NCI-H146 treated with DMSO at 0.1 percent for 48 hours (cell line): ENCODE results near the gene MTHFD1.

Experiments used
- DNase-seq: peaks from one replicate; lab custom pipeline; 2025; ENCODE audit not compliant: unreplicated experiment; lab: John Stamatoyannopoulos, UW

The MTHFD1 gene

GRCh38 chr14:64444984-64445845 is 57.1 kb downstream of the MTHFD1 start:
- no peak for DNase-seq

- DNase-seq = no peak
These were observed 59.9 kb downstream of the MTHFD1 start for GRCh38 chr14:64447876-64448670.

GRCh38 chr14:64450255-64450654 is 62.1 kb downstream of the MTHFD1 start:
- DNase-seq = no peak

GRCh38 chr14:64454671-64455070 is 66.5 kb downstream of the MTHFD1 start:
- no peak for DNase-seq

GRCh38 chr14:64459405-64460136 is 71.4 kb downstream of the MTHFD1 start:
- no peak for DNase-seq

- no peak for DNase-seq
These were observed 73.1 kb downstream of the MTHFD1 start for GRCh38 chr14:64461221-64461620.

- no peak for DNase-seq
These were observed 75.0 kb downstream of the MTHFD1 start for GRCh38 chr14:64463195-64463594.

- no peak for DNase-seq
These were observed 75.7 kb downstream of the MTHFD1 start for GRCh38 chr14:64463873-64464272.

GRCh38 chr14:64464651-64465050 is 76.5 kb downstream of the MTHFD1 start:
- peak; percentile 29 for DNase-seq

- DNase-seq = peak; percentile 54
These were observed 77.2 kb downstream of the MTHFD1 start, which contains the start of gene AKAP5 for GRCh38 chr14:64465191-64465822. Gene AKAP5, plus strand, starts transcription at chr14:64465499. Its CDS starts 2,896 bp downstream, at chr14:64468395.

GRCh38 chr14:64465831-64466554 is 77.8 kb downstream of the MTHFD1 start:
- peak; percentile 1 for DNase-seq

- no peak for DNase-seq
These were observed 78.9 kb downstream of the MTHFD1 start for GRCh38 chr14:64467101-64467500.

GRCh38 chr14:64467566-64467965 is 79.4 kb downstream of the MTHFD1 start:
- DNase-seq = no peak

- no peak for DNase-seq
These were observed 80.3 kb downstream of the MTHFD1 start for GRCh38 chr14:64468451-64468850.

- DNase-seq = no peak
These were observed 85.9 kb downstream of the MTHFD1 start for GRCh38 chr14:64474041-64474440.

GRCh38 chr14:64474698-64475097 is 86.5 kb downstream of the MTHFD1 start:
- no peak for DNase-seq

GRCh38 chr14:64475585-64476273 is 87.6 kb downstream of the MTHFD1 start:
- DNase-seq = no peak

- DNase-seq = no peak
These were observed 88.3 kb downstream of the MTHFD1 start for GRCh38 chr14:64476438-64476837.

GRCh38 chr14:64478634-64479250 is 90.6 kb downstream of the MTHFD1 start:
- no peak for DNase-seq
